Skeletal muscle cell (primary cell): ENCODE results near the gene PLXNA4.

Experiments used
- DNase-seq: peaks from one replicate; pipeline ENCODE4 v3.0.0-alpha.2; 2010; ENCODE audit warnings: low read depth
- H3K4me3 ChIP-seq: 2 replicates; pipeline ENCODE4 v1.5.1; 2011; ENCODE audit warnings: low read depth, mild to moderate bottlenecking, control low read depth, low read length, moderate library complexity

Gene PLXNA4

DNA sequence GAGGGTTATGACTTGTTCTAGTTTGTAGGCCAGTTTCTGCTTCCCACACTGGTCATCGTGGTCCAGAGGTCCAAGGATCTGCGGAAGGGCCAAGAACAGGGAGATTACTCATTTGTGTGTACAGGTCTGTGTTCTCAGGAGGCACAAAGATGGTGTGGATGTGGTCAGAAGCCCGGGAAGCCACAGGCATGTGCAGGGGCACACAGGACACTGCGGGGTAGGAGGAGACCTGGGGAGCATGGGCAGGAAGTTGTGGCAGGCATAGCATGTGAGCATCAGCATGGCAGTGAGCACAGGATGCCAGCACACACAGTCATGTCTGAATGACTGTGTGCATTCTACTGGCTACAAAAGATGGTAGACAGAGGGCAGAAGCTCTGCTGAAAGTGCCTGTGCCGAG, 445.8 kb downstream of the PLXNA4 start:
- no peak for DNase-seq
- H3K4me3 ChIP-seq: no peak overlapping the region

DNA sequence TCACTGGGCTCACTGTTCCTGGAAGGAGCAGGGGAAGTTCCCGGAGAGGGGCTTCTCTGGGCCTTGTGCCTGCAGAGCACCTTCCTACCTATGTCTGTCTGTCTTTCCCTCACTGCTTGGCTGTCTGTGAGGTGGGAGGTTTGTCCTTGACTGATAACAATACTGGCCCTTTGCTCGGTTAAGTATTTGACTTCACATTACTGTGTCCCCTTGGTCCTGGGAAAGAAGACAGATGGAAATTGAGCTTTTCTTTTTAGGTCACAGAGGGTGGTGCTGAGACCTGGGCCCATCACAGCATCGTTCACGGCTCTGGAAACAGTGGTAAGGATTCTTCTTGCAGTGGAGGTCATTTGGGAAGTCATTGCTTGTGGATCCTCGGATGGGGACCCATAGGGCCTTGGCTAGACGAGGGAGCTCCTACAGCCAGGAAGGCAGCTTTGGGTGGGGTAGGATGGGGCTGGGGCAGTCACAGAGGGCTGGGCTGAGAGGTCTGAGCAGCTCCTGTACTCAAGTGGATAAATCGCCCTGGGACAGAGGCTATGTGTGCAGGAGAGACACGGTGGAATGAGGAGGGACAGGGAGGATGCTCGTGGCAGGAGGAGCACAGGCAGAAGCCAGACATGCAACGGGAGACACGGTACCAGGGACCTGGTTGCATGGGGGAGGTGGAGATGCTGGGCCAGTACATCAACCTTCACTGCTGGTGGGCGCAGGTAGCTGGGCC, 450.2 kb downstream of the PLXNA4 start:
- no peak overlapping the region for H3K4me3 ChIP-seq
- DNase-seq: no peak

DNA sequence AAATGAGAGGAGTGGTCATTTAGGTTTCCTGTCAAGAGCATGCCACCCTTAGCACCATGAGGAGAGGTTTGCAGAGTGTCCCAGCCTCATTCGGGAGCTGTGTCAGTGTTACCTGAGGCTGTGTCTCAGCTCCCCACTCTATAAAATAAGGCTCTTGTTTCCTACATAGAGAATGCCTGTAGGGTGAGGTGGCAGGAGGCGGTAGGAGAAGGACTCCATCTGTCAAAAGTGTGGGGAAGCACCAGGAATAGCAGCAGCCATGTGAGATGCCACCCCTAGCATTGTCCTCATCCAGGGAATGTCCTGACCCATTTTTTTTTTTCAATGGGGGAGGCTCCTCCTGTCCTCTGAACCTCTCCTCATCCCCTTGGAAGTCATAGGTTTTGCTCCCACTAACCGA, 451.2 kb downstream of the PLXNA4 start:
- DNase-seq: no peak
- H3K4me3 ChIP-seq: no peak overlapping the region

DNA sequence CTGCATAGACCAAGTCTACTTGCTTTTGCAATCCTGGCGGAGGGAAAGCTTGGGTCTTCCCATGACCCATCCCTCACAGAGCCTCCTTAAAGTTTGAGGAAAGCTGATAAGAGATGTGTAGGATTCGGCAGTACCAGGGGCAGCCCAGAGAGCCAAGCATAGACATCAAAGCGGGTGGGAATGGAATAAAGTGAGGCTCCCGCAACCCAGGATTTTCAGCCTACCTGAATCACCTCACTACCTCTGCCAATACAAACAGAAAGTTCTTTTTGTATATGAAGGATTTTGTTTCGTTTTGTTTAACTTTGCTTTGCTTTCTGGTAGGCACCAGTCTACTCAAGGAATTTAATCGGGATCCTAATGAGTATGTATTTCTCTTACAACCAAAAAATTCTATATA, 451.7 kb downstream of the PLXNA4 start:
- no peak overlapping the region for H3K4me3 ChIP-seq
- no peak for DNase-seq

DNA sequence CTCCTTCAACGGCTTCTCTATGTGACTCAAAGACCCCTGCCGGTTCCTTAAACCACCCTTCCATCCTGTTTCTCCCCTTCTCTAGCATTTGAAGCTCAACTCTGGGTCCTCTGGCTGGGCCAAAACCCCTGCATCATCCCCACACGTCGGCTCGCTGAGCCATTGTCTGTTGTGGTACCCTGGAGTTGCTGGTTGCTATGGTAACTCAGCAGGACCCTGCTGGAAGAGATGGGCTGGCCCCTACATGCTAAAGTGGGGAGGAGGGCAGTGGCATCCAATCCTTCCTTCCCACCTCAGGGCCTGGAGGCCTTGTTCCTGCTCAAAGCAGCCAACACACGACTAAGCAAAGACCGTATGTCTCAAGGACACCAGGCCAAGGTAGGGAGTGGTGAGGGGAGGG, 452.5 kb downstream of the PLXNA4 start:
- H3K4me3 ChIP-seq: no peak overlapping the region
- DNase-seq: no peak

DNA sequence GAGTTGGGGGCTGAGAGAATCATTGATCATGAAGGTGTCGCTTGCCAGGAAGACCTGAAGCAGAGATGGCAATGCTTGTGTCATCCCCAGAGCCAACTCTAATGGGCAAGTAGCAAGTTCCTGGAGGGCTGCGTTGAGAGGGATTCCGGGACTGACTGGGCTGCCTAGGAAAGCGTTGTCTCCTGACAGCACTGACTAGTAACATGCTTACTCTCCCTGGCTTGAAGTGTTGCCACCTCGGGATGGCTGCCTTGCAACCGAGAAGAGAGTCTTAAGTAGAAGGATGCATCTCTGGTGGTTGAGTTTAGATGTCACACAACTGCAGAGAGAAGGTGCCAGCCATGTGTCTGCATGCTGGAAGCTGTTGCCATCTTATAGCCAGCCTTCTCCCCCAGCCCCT, 453.4 kb downstream of the PLXNA4 start:
- DNase-seq: no peak
- no peak overlapping the region for H3K4me3 ChIP-seq

DNA sequence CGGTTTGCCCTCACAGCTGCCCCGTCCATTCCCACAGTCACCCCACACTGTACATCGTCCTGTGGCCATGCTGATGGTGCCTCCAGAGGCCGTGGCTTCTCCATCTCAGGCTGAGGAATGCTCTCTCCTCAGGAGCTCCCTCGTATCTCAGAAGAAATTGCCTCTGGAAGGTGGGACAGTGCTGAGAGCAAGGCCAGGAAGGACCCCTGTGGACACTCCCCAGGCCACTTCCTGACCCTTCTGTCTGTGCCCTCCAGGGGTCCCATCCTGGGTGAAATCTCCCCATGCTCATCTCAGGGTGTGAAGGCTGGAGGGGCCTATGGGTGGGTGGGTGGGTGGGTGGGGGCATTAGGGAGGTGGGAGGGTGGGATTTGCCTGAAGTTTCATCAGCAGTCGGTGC, 454.3 kb downstream of the PLXNA4 start:
- no peak for DNase-seq
- H3K4me3 ChIP-seq: no peak overlapping the region

DNA sequence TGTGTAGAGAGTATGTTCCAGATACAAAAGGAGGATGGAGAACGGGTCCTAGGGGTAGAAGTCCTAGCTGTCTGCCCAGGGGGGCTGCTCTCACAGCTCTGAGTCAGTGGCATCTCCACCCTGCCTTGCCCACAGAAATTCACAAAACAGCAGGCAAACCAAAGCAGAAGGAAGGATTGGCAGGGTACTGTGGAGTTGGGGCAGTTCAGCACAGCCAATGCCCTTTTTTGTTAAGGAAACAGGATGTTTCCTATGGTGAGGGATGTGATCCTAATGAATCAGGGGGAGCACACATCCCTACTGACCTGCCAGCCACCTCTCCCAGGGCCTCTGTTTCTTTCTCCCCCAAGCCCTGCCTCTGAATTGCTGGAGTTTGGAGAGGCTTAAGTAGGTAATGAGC, 457.6 kb downstream of the PLXNA4 start:
- H3K4me3 ChIP-seq: no peak overlapping the region
- no peak for DNase-seq

DNA sequence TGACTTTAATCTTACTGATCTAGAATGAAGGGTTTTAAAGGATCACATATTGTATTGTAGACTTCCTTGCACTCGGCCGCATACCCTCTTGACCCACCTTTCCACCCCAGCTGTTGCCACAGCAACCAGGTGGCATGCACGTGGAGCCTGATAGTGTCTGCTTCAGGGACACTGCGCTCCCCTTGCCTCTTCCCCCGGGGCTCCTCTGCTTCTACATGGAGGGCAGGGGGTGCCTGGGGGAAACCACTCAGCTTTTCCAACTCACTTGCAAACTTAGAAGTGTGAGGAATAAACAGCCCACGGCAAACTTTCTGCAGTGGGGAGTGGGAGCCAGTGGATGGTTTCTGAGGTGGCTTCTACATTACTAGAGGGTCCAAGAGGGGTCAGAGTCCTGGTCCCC, 458.6 kb downstream of the PLXNA4 start:
- DNase-seq: no peak
- H3K4me3 ChIP-seq: no peak overlapping the region

DNA sequence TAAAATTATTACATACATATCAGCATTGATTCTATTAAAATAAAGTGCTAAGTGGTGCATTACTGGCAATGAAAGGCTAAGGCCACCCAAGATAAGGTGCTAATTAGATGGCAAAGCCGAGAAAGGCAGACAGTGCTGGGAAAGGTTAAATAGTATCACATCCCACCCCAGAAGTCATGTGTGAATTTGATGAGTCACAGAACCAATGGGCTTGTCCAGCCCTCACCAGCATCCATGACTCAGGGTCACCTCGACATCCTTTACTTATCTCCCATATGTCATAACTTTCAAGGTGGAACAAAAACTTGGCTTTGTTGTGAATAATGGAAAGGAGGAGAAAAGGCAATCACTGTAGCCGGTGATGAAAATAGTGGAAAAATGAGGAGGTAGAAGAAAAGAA, 459.1 kb downstream of the PLXNA4 start:
- DNase-seq: no peak
- no peak overlapping the region for H3K4me3 ChIP-seq

DNA sequence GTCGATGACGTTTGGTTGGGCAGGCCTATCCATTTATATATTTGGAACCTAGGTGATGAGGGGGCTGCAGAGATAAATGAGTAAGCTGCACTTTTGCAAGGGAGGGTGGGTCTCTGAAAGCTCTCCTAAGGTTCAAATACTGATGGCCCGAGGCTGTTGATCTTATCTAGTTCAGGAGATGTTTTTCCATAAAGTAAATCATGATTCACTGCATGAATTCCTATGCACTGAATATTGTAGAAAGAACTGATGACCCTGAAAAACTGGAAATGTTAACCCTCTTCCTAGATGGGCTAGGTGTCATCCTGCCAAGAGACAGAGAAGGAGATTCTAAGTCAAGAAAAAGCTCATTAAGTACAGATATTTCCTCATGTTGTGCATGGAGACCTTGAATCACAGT, 459.9 kb downstream of the PLXNA4 start:
- DNase-seq: no peak
- H3K4me3 ChIP-seq: no peak overlapping the region

DNA sequence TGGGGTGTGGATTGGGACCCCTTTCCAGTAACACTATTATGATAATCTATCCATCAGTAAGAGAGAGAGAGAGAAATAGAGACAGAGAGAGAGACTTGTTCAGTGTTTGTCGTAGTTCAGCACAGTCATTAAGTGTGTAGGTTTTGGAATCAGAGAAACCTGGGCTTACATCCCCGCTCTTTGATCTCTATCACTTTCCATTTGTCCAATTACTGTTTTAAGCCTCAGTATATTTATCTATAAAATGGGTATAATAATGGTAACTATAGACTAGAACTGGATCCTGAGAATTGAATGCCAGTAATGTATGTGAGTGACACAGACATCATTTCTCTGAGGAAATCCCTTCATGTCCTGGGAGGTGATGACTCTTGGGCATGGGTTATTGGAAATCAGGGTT, 460.5 kb downstream of the PLXNA4 start:
- no peak for DNase-seq

DNA sequence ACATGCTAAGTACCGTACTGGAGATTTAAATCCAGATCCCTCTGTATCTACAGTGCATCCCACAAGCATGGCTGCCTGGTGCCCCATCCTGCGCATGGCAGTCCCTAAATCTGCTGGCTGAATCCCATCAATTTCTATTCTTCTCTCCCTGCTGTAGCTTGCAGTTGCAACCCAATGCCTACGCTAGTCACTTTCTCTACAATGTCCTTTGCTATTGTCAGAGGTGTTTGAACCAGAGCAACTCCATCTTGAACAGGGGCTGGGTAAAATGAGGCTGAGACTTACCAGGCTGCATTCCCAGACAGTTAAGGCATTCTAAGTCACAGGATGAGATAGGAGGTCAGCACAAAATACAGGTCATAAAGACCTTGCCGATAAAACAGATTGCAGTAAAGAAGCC, 461.2 kb downstream of the PLXNA4 start:
- H3K4me3 ChIP-seq: no peak overlapping the region
- DNase-seq: no peak

More for the DNA sequence above, 460.5 kb downstream of the PLXNA4 start:
- no peak overlapping the region for H3K4me3 ChIP-seq

DNA sequence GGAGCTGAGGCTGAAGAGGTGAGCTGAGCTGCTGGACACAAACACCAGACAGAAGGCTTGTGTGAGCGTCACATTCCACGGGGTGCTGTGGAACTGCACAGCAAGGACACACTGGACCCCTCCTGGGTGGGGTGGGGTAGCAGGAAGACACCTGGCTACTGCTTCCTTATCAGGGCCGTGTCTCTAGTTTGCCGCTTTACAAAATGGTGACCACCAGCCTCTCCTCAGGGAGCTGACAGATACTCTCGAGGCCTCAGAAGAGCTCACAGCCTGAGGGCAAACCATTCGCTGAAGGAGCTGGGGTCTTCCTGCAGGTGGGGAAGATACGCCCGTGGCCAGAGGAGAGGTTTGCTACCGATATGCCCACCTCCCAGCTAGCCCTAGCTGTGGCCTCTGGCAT, 461.9 kb downstream of the PLXNA4 start:
- H3K4me3 ChIP-seq: no peak overlapping the region
- DNase-seq: no peak

DNA sequence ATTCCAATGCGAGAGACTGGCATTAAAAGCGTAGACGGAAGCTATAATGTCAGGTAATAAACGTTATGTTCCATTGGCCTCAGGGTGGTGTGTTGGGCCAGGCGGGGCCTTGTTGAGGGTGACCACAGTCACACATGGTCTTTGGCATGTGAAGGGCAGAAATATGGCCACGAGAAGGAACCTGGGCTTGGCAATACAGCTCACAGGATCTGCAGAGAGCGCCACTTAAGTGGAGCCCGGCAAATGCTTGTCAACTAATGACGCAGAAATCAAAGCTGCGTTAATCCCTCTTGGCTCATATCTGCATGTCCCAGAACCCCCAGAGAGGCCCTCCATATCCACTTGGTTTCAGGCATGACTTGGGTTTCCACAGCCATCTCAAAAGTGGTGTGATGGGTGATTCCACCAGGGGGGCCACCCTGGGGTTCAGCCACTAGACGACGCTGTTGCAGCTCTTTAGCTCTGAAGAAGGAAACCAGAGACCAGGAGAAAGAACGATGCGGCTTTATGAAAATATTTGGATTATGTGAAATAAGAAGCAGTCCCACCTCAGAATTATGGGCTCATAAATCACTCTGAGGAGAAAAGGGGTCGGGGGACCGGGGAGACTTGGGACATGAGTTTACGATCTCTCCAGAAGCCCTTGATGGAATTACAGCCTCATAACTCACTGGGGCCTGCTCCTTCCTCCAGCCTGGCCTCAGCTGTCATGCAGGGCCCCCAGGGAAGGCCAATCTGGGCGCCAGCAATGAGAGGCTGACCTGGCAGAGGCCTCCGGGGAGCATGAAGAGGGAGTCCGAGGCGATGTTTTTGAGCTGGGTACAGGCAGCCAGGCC, 462.5 kb downstream of the PLXNA4 start:
- DNase-seq: no peak
- H3K4me3 ChIP-seq: no peak overlapping the region

DNA sequence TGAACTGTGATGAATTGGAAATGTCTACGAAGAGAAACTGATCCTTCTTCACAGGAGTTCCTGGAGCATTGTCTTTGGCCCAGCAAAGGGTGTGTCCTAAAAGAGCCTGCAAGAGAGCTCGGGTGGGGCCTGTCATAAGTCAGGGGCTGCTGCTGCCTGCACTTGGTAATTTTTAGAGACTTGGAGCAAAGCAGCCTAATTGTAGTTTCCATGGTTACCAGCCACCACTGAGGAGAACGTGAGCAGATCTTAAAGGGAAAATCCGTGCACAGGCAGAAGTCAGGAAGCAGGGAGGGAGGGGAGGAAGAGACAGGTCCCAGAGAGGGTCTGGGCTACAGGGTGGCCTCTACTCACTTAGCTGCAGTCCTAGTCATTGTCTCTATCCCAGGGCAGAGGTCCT, 463.6 kb downstream of the PLXNA4 start:
- H3K4me3 ChIP-seq: no peak overlapping the region
- no peak for DNase-seq

DNA sequence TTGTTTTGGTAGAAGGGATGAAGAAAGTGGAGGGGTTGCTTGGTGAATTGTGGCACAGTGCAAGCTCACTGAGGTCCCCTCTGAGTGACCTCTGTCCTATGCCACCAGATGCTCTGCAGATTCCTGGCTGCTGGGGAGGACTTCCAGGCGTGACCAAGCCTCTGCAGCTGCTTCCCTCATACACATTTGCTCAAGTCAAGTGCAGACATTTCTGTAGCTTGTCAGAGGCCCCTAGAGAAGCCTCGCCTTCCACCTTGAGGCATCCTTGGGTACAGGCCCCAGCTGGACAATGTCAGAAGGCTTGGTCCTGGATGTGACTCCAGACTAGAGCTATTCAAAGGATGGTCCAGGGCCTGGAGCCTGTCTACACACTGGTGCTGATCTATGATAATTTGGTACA, 464.2 kb downstream of the PLXNA4 start:
- DNase-seq: no peak
- H3K4me3 ChIP-seq: no peak overlapping the region

DNA sequence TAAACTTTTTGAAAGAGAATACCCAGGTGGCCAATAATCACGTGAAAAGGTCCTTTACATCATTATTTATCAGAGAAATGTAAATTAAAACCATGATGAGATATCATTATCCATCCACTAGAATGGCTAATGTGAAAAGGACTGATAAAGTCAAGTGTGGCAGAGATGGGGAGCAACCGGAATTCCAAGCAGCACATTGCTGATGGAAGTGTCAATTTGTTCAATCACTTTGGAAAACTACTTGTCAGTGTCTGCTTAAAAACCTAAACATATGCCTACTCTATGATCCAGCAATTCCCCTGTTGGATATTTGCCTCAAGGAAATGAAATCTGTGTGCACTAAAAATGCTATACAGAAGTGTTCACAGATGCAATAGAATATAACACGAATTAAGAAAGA, 465.6 kb downstream of the PLXNA4 start:
- H3K4me3 ChIP-seq: no peak overlapping the region
- no peak for DNase-seq

DNA sequence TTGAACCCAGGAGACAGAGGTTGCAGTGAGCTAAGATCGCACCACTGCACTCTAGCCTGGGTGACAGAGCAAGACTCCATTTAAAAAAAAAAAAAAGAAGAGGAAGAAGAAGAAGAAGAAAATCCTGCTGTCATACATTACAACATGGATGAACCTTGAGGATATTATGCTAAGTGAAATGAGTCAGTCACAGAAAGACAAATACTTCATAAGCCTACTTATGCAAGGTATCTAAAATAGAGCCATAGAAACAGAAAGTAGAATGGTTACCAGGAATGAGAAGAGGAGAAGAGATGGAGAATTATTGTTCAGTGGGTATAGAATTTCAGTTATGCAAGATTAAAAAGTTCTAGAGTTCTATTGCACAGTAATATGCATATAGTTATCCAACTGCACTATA, 466.5 kb downstream of the PLXNA4 start:
- H3K4me3 ChIP-seq: no peak overlapping the region
- DNase-seq: no peak

DNA sequence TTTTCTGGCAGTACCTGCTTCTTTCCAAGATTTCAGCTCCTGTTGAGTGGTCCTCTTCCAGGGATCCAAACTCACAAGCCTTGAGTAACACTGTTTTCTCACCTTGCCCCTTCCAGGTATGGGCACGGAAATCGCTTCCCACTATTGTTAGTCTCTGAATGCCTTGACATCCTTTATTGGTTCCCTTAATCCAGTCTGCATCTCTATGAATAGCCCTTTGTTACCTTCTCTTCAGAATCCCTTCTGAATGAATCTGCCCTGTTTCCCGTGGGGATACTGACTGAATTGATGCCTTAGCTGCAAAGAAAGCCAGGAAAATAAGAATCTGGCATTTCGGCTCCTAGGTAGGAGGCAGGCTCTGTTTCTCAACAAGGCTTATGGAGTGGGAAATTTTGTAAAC, 467.7 kb downstream of the PLXNA4 start:
- DNase-seq: no peak
- no peak overlapping the region for H3K4me3 ChIP-seq

DNA sequence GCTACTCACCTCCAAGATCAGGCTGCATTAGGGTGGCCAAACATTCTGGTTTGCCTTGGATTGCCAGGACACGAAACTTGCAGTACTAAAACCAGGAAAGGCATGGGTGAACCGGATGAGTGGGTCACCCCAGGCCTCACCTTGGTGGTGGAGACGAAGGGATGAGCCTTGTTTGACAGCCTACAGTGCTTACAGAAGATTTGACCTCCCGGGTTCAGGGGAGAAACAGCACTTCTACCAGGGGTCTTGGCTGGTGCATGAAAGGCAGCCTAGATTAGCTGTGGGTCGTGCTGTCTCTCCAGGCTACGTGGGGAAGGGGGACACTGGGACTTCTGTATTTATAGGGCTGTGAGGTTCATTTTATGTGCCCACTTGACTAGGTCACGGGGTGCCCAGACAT, 469.8 kb downstream of the PLXNA4 start:
- H3K4me3 ChIP-seq: no peak overlapping the region
- DNase-seq: no peak
